ENCODE results near the gene HOXA2. TPM values are rescaled to one million over a fixed set of nuclear protein-coding genes. Genes with fewer than 3 reads are reported as not detected.

The HOXA2 gene
- total RNA-seq, 4 donors from 2014 or later: 0.27 to 3.6 (median 1.5) TPM

GRCh38 chr7:27094304-27095049, 8.0 kb downstream of the HOXA2 start:
- peaks cover 0 to 47% (median 3%) of the 10 kb centered on the region in 3 donors for H3K4me1 ChIP-seq
- H3K9me3 ChIP-seq: no peaks in the 10 kb centered on the region
- intact Hi-C loops (cut with DNase I): loop anchor here (5.0 kb wide), 1 partner anchor 232 kb away; the partner anchor contains the start of gene SKAP2
- 66 to 81% methylated on average over 18 to 20 of the region's 29 CpGs for WGBS, 2 donors
- no peak for DNase-seq
- no peak overlapping the region for H3K27ac ChIP-seq
- H3K4me3 ChIP-seq: peak overlapping the region in 2 of 4 donors; percentile 88 to 95
- no peaks in the 10 kb centered on the region for H3K36me3 ChIP-seq
- TF ChIP-seq CTCF (IDR thresholded peaks at IDR 0.05): no peak
- TF ChIP-seq POLR2A (IDR thresholded peaks at IDR 0.05): no peak
- H3K27me3 ChIP-seq: peaks cover 0 to 10% (median 0%) of the 10 kb centered on the region in 4 donors

- peaks cover 0 to 39% (median 3%) of the 10 kb centered on the region in 3 donors for H3K4me1 ChIP-seq
- H3K4me3 ChIP-seq: no peak overlapping the region
- DNase-seq: no peak
- peaks cover 0 to 20% (median under 1%) of the 10 kb centered on the region in 4 donors for H3K27me3 ChIP-seq
- intact Hi-C loops (cut with DNase I): no loop called here
- no peaks in the 10 kb centered on the region for H3K9me3 ChIP-seq
- 76 to 77% methylated on average over 6 of the region's 6 CpGs for WGBS, 2 donors
- no peak overlapping the region for H3K27ac ChIP-seq
- no peak for TF ChIP-seq POLR2A (IDR thresholded peaks at IDR 0.05)
- TF ChIP-seq CTCF (IDR thresholded peaks at IDR 0.05): no peak
- no peaks in the 10 kb centered on the region for H3K36me3 ChIP-seq
Observed at GRCh38 chr7:27093184-27093895, 9.1 kb downstream of the HOXA2 start.

- DNase-seq: no peak
- intact Hi-C loops (cut with DNase I): no loop called here
- TF ChIP-seq POLR2A (IDR thresholded peaks at IDR 0.05) (no peak), CTCF (IDR thresholded peaks at IDR 0.05) (no peak)
- 84 to 95% methylated on average over 1 of the region's 1 CpG for WGBS, 2 donors
- peaks cover 0 to 25% (median 3%) of the 10 kb centered on the region in 4 donors for H3K27me3 ChIP-seq
- H3K36me3 ChIP-seq: no peaks in the 10 kb centered on the region
- H3K9me3 ChIP-seq: no peaks in the 10 kb centered on the region
- H3K4me3 ChIP-seq: no peak overlapping the region
- H3K27ac ChIP-seq: no peak overlapping the region
- H3K4me1 ChIP-seq: peaks cover 0 to 39% (median 3%) of the 10 kb centered on the region in 3 donors
Observed at GRCh38 chr7:27092819-27093110, 9.7 kb downstream of the HOXA2 start.

DNA sequence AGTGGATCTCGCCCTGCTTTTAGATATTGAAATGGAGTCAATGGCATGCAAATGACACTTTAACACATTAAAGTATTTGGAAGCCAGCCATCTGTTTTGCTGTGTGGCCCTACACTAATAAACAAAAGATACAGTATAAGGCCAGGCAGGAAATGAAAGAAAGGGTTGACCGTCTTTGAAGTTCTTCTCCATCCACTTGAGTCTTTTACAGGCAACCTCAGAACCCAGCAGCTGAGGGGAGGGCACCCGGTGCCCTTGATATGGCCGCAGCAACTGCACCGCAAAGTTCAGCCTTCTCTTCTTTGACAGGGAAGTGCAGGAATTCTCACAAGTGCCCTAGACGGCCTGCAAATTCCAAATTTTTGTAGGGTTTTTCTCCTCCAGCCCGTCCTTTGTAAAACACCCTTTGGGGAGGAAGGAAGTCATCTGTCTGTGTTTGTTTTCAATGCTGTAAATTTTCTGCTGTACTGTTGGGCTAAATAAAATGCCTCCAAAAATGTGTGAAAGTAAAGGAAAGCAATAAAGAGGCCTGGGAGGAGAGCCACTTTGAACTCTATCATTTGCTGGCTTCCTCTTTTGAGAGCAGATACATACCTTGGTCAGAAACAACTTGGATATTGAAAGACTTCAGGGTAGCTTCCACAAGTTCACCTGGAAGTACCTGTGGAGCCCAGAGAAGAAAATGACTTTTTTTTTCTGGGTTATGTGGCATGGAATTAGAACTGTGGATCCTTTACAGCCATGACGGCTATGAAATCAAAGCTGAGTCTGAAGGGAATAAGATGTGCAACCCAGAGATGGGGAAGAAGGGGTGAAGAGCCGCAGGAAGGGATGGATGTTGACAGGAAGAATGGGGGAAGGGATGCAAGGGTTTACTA, 10.3 kb downstream of the HOXA2 start:
- no peaks in the 10 kb centered on the region for H3K9me3 ChIP-seq
- DNase-seq: no peak
- WGBS, 2 donors: 67 to 72% methylated on average over 8 to 9 of the region's 9 CpGs
- intact Hi-C loops (cut with DNase I): no loop called here
- no peak overlapping the region for H3K27ac ChIP-seq
- H3K36me3 ChIP-seq: no peaks in the 10 kb centered on the region
- no peak overlapping the region for H3K4me3 ChIP-seq
- TF ChIP-seq CTCF (IDR thresholded peaks at IDR 0.05): no peak
- no peak for TF ChIP-seq POLR2A (IDR thresholded peaks at IDR 0.05)
- peaks cover 0 to 31% (median 4%) of the 10 kb centered on the region in 4 donors for H3K27me3 ChIP-seq
- H3K4me1 ChIP-seq: peaks cover 0 to 33% (median 0%) of the 10 kb centered on the region in 3 donors
